ENCODE measurements around the gene PHLDB3.

PHLDB3 gene

GRCh38 chr19:43463381-43464133, 41.0 kb downstream of the PHLDB3 start:
- Histone ChIP-seq H3K36me3 (ENCODE audit: control insufficient read depth in 1 of 2, insufficient read depth in 2 of 2, low read length in 2 of 2) (no peaks in the 10 kb centered on the region), H3K4me1 (ENCODE audit: control insufficient read depth in 1 of 2, insufficient read depth in 2 of 2, low read length in 2 of 2) (peaks cover 21 to 22% of the 10 kb centered on the region in 2 donors), H3K9me3 (ENCODE audit: control insufficient read depth in 1 of 2, low read length in 2 of 2) (no peaks in the 10 kb centered on the region), H3K27ac (ENCODE audit: low read depth, low read length) (peak overlapping the region; percentile 63), H3K9ac (ENCODE audit: low read depth in 1 of 2, low read length in 2 of 2) (peak overlapping the region; percentile 48 to 82), H3K4me3 (ENCODE audit: low read depth in 1 of 2, low read length in 2 of 2) (peak overlapping the region; percentile 85), H3K27me3 (ENCODE audit: control insufficient read depth in 1 of 2, insufficient read depth in 2 of 2, low read length in 2 of 2) (peaks cover 0 to 5% of the 10 kb centered on the region in 2 donors)

GRCh38 chr19:43462785-43463380, 41.7 kb downstream of the PHLDB3 start:
- H3K4me1 ChIP-seq (ENCODE audit: control insufficient read depth in 1 of 2, insufficient read depth in 2 of 2, low read length in 2 of 2): peaks cover 21 to 22% of the 10 kb centered on the region in 2 donors
- H3K9ac ChIP-seq (ENCODE audit: low read depth in 1 of 2, low read length in 2 of 2): peak overlapping the region in 1 of 2 donors; percentile 77
- H3K9me3 ChIP-seq (ENCODE audit: control insufficient read depth in 1 of 2, low read length in 2 of 2): no peaks in the 10 kb centered on the region
- peak overlapping the region; percentile 85 for H3K4me3 ChIP-seq (ENCODE audit: low read depth in 1 of 2, low read length in 2 of 2)
- H3K27me3 ChIP-seq (ENCODE audit: control insufficient read depth in 1 of 2, insufficient read depth in 2 of 2, low read length in 2 of 2): peaks cover 0 to 5% of the 10 kb centered on the region in 2 donors
- no peaks in the 10 kb centered on the region for H3K36me3 ChIP-seq (ENCODE audit: control insufficient read depth in 1 of 2, insufficient read depth in 2 of 2, low read length in 2 of 2)
- H3K27ac ChIP-seq (ENCODE audit: low read depth, low read length): no peak overlapping the region

- Histone ChIP-seq H3K9me3 (ENCODE audit: control insufficient read depth in 1 of 2, low read length in 2 of 2) (no peaks in the 10 kb centered on the region), H3K27me3 (ENCODE audit: control insufficient read depth in 1 of 2, insufficient read depth in 2 of 2, low read length in 2 of 2) (peaks cover 0 to 5% of the 10 kb centered on the region in 2 donors), H3K36me3 (ENCODE audit: control insufficient read depth in 1 of 2, insufficient read depth in 2 of 2, low read length in 2 of 2) (no peaks in the 10 kb centered on the region), H3K4me3 (ENCODE audit: low read depth in 1 of 2, low read length in 2 of 2) (no peak overlapping the region), H3K9ac (ENCODE audit: low read depth in 1 of 2, low read length in 2 of 2) (no peak overlapping the region), H3K4me1 (ENCODE audit: control insufficient read depth in 1 of 2, insufficient read depth in 2 of 2, low read length in 2 of 2) (peaks cover 21 to 22% of the 10 kb centered on the region in 2 donors), H3K27ac (ENCODE audit: low read depth, low read length) (no peak overlapping the region)
These were observed 42.2 kb downstream of the PHLDB3 start for GRCh38 chr19:43462383-43462782.

GRCh38 chr19:43461303-43461702, 43.2 kb downstream of the PHLDB3 start:
- no peak overlapping the region for H3K27ac ChIP-seq (ENCODE audit: low read depth, low read length)
- H3K9ac ChIP-seq (ENCODE audit: low read depth in 1 of 2, low read length in 2 of 2): no peak overlapping the region
- H3K36me3 ChIP-seq (ENCODE audit: control insufficient read depth in 1 of 2, insufficient read depth in 2 of 2, low read length in 2 of 2): no peaks in the 10 kb centered on the region
- no peak overlapping the region for H3K4me3 ChIP-seq (ENCODE audit: low read depth in 1 of 2, low read length in 2 of 2)
- peaks cover 21 to 22% of the 10 kb centered on the region in 2 donors for H3K4me1 ChIP-seq (ENCODE audit: control insufficient read depth in 1 of 2, insufficient read depth in 2 of 2, low read length in 2 of 2)
- H3K9me3 ChIP-seq (ENCODE audit: control insufficient read depth in 1 of 2, low read length in 2 of 2): no peaks in the 10 kb centered on the region
- peaks cover 0 to 5% of the 10 kb centered on the region in 2 donors for H3K27me3 ChIP-seq (ENCODE audit: control insufficient read depth in 1 of 2, insufficient read depth in 2 of 2, low read length in 2 of 2)

- H3K9ac ChIP-seq (ENCODE audit: low read depth in 1 of 2, low read length in 2 of 2): no peak overlapping the region
- H3K9me3 ChIP-seq (ENCODE audit: control insufficient read depth in 1 of 2, low read length in 2 of 2): no peaks in the 10 kb centered on the region
- no peaks in the 10 kb centered on the region for H3K36me3 ChIP-seq (ENCODE audit: control insufficient read depth in 1 of 2, insufficient read depth in 2 of 2, low read length in 2 of 2)
- peaks cover 18 to 22% of the 10 kb centered on the region in 2 donors for H3K4me1 ChIP-seq (ENCODE audit: control insufficient read depth in 1 of 2, insufficient read depth in 2 of 2, low read length in 2 of 2)
- no peaks in the 10 kb centered on the region for H3K27me3 ChIP-seq (ENCODE audit: control insufficient read depth in 1 of 2, insufficient read depth in 2 of 2, low read length in 2 of 2)
- H3K4me3 ChIP-seq (ENCODE audit: low read depth in 1 of 2, low read length in 2 of 2): no peak overlapping the region
- no peak overlapping the region for H3K27ac ChIP-seq (ENCODE audit: low read depth, low read length)
These were observed 44.1 kb downstream of the PHLDB3 start for GRCh38 chr19:43460362-43461016.

GRCh38 chr19:43457809-43458208, 46.7 kb downstream of the PHLDB3 start:
- Histone ChIP-seq H3K36me3 (ENCODE audit: control insufficient read depth in 1 of 2, insufficient read depth in 2 of 2, low read length in 2 of 2) (no peaks in the 10 kb centered on the region), H3K9me3 (ENCODE audit: control insufficient read depth in 1 of 2, low read length in 2 of 2) (peaks cover under 1% of the 10 kb centered on the region in 2 donors), H3K4me3 (ENCODE audit: low read depth in 1 of 2, low read length in 2 of 2) (no peak overlapping the region), H3K27ac (ENCODE audit: low read depth, low read length) (no peak overlapping the region), H3K9ac (ENCODE audit: low read depth in 1 of 2, low read length in 2 of 2) (no peak overlapping the region), H3K27me3 (ENCODE audit: control insufficient read depth in 1 of 2, insufficient read depth in 2 of 2, low read length in 2 of 2) (no peaks in the 10 kb centered on the region), H3K4me1 (ENCODE audit: control insufficient read depth in 1 of 2, insufficient read depth in 2 of 2, low read length in 2 of 2) (peaks cover 2 to 7% of the 10 kb centered on the region in 2 donors)

GRCh38 chr19:43455321-43456113, 49.0 kb downstream of the PHLDB3 start:
- Histone ChIP-seq H3K9ac (ENCODE audit: low read depth in 1 of 2, low read length in 2 of 2) (no peak overlapping the region), H3K36me3 (ENCODE audit: control insufficient read depth in 1 of 2, insufficient read depth in 2 of 2, low read length in 2 of 2) (no peaks in the 10 kb centered on the region), H3K27me3 (ENCODE audit: control insufficient read depth in 1 of 2, insufficient read depth in 2 of 2, low read length in 2 of 2) (no peaks in the 10 kb centered on the region), H3K4me3 (ENCODE audit: low read depth in 1 of 2, low read length in 2 of 2) (no peak overlapping the region), H3K27ac (ENCODE audit: low read depth, low read length) (no peak overlapping the region), H3K4me1 (ENCODE audit: control insufficient read depth in 1 of 2, insufficient read depth in 2 of 2, low read length in 2 of 2) (peaks cover 0 to 9% of the 10 kb centered on the region in 2 donors), H3K9me3 (ENCODE audit: control insufficient read depth in 1 of 2, low read length in 2 of 2) (peaks cover 3 to 4% of the 10 kb centered on the region in 2 donors)

GRCh38 chr19:43454031-43454430, 50.5 kb downstream of the PHLDB3 start:
- Histone ChIP-seq H3K9me3 (ENCODE audit: control insufficient read depth in 1 of 2, low read length in 2 of 2) (peaks cover 3 to 4% of the 10 kb centered on the region in 2 donors), H3K4me3 (ENCODE audit: low read depth in 1 of 2, low read length in 2 of 2) (no peak overlapping the region), H3K36me3 (ENCODE audit: control insufficient read depth in 1 of 2, insufficient read depth in 2 of 2, low read length in 2 of 2) (no peaks in the 10 kb centered on the region), H3K27me3 (ENCODE audit: control insufficient read depth in 1 of 2, insufficient read depth in 2 of 2, low read length in 2 of 2) (no peaks in the 10 kb centered on the region), H3K27ac (ENCODE audit: low read depth, low read length) (no peak overlapping the region), H3K4me1 (ENCODE audit: control insufficient read depth in 1 of 2, insufficient read depth in 2 of 2, low read length in 2 of 2) (peaks cover 0 to 10% of the 10 kb centered on the region in 2 donors), H3K9ac (ENCODE audit: low read depth in 1 of 2, low read length in 2 of 2) (no peak overlapping the region)

- no peak overlapping the region for H3K27ac ChIP-seq (ENCODE audit: low read depth, low read length)
- H3K9ac ChIP-seq (ENCODE audit: low read depth in 1 of 2, low read length in 2 of 2): no peak overlapping the region
- peaks cover 0 to 10% of the 10 kb centered on the region in 2 donors for H3K4me1 ChIP-seq (ENCODE audit: control insufficient read depth in 1 of 2, insufficient read depth in 2 of 2, low read length in 2 of 2)
- no peaks in the 10 kb centered on the region for H3K27me3 ChIP-seq (ENCODE audit: control insufficient read depth in 1 of 2, insufficient read depth in 2 of 2, low read length in 2 of 2)
- no peaks in the 10 kb centered on the region for H3K36me3 ChIP-seq (ENCODE audit: control insufficient read depth in 1 of 2, insufficient read depth in 2 of 2, low read length in 2 of 2)
- no peak overlapping the region for H3K4me3 ChIP-seq (ENCODE audit: low read depth in 1 of 2, low read length in 2 of 2)
- peaks cover 3 to 4% of the 10 kb centered on the region in 2 donors for H3K9me3 ChIP-seq (ENCODE audit: control insufficient read depth in 1 of 2, low read length in 2 of 2)
These were observed 52.0 kb downstream of the PHLDB3 start for GRCh38 chr19:43452582-43452981.
